ENCODE data around the gene RBP2.

- TF ChIP-seq POLR2A (IDR thresholded peaks at IDR 0.05; ENCODE audit: low read length), result no peak
- no peak for TF ChIP-seq GATA1 (IDR thresholded peaks at IDR 0.05; ENCODE audit: low read depth, low read length)
These were observed 15.7 kb upstream of the RBP2 start for GRCh38 chr3:139491966-139492365.

Measured in erythroblast (primary cell).